ENCODE data around the gene MMRN2.
A peak's percentile ranks its signal among the peaks of the same experiment; 100 is the strongest.

The MMRN2 gene

GRCh38 chr10:86974484-86974883 is 17.1 kb upstream of the MMRN2 start:
- DNase-seq (ENCODE audit: low spot score), result no peak
- TF ChIP-seq, protein P1, sequence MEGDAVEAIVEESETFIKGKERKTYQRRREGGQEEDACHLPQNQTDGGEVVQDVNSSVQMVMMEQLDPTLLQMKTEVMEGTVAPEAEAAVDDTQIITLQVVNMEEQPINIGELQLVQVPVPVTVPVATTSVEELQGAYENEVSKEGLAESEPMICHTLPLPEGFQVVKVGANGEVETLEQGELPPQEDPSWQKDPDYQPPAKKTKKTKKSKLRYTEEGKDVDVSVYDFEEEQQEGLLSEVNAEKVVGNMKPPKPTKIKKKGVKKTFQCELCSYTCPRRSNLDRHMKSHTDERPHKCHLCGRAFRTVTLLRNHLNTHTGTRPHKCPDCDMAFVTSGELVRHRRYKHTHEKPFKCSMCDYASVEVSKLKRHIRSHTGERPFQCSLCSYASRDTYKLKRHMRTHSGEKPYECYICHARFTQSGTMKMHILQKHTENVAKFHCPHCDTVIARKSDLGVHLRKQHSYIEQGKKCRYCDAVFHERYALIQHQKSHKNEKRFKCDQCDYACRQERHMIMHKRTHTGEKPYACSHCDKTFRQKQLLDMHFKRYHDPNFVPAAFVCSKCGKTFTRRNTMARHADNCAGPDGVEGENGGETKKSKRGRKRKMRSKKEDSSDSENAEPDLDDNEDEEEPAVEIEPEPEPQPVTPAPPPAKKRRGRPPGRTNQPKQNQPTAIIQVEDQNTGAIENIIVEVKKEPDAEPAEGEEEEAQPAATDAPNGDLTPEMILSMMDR (IDR thresholded peaks at IDR 0.05; ENCODE audit: borderline replicate concordance, control extremely low read depth, extremely low read depth, insufficient read depth, missing control alignments), result no peak
- in situ Hi-C loops (cut with MboI; ENCODE audit: low sequenced_read_pairs, unreplicated experiment), result no loop called here

- DNase-seq (ENCODE audit: low spot score), result no peak
- TF ChIP-seq, protein P1 (IDR thresholded peaks at IDR 0.05; ENCODE audit: borderline replicate concordance, control extremely low read depth, extremely low read depth, insufficient read depth, missing control alignments), result no peak
- in situ Hi-C loops (cut with MboI; ENCODE audit: low sequenced_read_pairs, unreplicated experiment), result no loop called here
Measured at GRCh38 chr10:86972613-86973380, 15.4 kb upstream of the MMRN2 start.

DNA sequence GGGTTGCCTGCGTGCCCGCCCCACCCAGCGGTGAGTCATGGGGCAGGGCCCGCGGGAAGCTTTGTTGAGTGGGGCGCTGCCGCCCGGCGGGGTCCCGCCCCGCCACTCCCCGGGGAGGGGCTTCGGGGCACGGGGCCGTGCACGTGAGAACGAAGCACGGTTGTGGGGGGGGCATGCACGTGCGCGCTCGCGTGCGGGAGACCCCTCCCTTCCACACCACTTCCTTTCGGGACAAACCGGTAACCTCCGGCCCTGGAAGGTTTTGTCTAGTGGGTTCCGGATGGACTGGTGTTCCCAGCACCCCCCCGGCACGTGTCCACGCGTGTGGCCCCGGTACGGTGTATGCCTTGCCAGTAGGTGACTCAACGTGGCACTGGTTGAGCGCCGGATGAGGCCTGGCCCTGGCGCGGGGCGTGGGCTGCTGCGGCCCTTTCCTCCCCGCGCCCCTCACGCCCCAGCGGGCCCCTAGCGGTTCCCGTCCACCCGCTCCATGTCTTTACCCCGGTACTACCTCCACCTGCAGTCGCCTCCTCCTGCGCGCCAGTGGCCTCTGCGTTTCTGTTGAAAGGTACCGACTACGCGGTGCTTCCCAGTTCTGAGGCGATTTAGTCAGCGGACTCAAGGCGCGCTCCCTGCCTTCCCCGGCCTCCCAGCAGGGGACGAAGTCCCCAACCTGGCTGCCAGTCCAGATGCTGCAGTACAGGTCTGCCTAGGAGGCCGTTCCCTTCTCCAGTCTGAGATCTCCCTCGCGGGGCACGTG is 14.0 kb upstream of the MMRN2 start:
- in situ Hi-C loops (cut with MboI; ENCODE audit: low sequenced_read_pairs, unreplicated experiment), result no loop called here
- TF ChIP-seq, protein P1 (IDR thresholded peaks at IDR 0.05; ENCODE audit: borderline replicate concordance, control extremely low read depth, extremely low read depth, insufficient read depth, missing control alignments), result no peak
- DNase-seq (ENCODE audit: low spot score), result peak; percentile 89

DNA sequence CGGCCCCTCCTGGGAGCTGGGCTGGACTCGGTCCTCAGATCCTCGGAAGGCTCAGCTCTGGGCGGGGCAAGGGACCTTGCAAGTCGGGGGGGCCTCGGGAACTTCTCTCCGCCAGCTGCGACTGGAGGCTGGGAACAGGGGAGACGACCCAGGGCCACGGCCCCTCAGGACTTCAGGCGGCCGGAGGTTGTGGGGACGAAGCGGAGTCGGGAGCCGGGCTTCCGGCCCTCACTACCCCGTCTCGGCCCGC is 13.5 kb upstream of the MMRN2 start:
- DNase-seq (ENCODE audit: low spot score), result no peak
- TF ChIP-seq, protein P1 (IDR thresholded peaks at IDR 0.05; ENCODE audit: borderline replicate concordance, control extremely low read depth, extremely low read depth, insufficient read depth, missing control alignments), result no peak
- in situ Hi-C loops (cut with MboI; ENCODE audit: low sequenced_read_pairs, unreplicated experiment), result no loop called here

- TF ChIP-seq, protein P1 (IDR thresholded peaks at IDR 0.05; ENCODE audit: borderline replicate concordance, control extremely low read depth, extremely low read depth, insufficient read depth, missing control alignments), result no peak
- in situ Hi-C loops (cut with MboI; ENCODE audit: low sequenced_read_pairs, unreplicated experiment), result no loop called here
- DNase-seq (ENCODE audit: low spot score), result no peak
Measured at GRCh38 chr10:86970162-86970981, 13.0 kb upstream of the MMRN2 start.

DNA sequence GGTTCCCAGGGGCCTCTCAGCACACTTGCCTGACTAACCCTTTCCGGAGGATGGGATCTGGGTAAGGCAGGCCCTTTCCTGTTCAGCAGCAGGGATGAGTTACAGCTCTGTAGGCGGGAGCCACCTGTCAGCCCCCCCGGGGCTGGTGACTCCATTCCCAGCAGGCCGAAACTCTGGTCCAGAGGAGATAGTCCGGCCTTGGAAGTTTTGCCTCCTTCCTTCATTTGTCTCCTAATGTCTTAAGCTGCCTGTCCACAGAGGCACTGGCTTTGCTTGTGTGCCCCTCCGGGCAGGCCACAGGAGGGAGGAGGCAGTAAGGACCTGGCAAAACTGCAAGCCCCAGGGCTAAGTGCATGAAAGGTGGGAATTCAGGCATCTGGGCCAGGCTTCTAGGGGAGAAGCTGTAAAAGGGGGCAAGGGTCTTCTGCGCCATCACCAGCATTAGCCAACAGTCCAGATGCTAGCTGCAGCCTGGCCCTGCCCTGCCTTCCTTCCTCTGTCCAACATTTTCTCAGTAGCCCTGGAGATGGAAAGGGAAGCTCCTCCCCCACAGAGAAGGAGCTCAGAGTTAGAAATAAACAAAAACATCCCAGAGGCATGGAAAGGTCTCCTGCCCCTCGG is 12.1 kb upstream of the MMRN2 start:
- in situ Hi-C loops (cut with MboI; ENCODE audit: low sequenced_read_pairs, unreplicated experiment), result no loop called here
- DNase-seq (ENCODE audit: low spot score), result peak; percentile 21
- TF ChIP-seq, protein P1 (IDR thresholded peaks at IDR 0.05; ENCODE audit: borderline replicate concordance, control extremely low read depth, extremely low read depth, insufficient read depth, missing control alignments), result no peak
